ENCODE results near the gene SELENOM. TPM values are rescaled to one million over a fixed set of nuclear protein-coding genes. Genes with fewer than 3 reads are reported as not detected.

The SELENOM gene
- total and polyA plus RNA-seq, 2 donors (not counting 1 experiment from before 2014, with no cell fraction given): 23.6 to 43.3 TPM

DNA sequence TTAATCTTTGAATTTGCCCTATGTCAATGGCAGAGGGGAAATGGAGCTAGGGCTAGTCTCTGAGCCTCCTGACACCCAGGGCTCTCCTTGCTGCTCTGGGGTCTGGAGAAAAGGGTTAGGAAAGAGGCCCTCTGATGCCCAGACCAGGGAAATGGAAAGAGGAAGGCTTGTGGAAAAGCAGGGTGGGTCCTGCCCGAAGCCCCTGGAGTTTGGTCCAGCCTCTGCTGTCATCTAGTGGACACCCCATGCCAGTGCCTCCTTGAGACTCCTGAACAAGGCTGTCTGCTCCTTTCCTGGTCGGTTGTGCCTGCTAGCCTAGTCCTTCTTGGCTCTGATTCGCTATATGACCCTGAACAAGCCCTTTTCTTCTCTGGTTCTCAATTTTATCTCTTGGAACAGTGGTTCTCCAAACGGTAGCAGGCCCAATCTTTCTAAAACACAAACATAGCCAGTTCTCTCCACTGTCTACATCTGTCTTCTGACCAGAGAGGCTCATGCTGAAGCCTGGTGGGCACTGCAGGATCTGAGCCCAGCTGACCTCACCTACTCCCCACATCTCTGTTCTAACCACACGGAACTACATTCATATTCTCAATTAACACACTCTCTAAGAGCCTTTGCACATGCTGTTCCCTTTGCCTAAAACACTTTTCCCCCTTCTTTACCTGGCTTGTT lies 41.7 kb upstream of the SELENOM start:
- Histone ChIP-seq H4K20me1 (ENCODE audit: control insufficient read depth, insufficient read depth, low read length, poor library complexity, severe bottlenecking) (no peaks in the 10 kb centered on the region), H3K4me3 (ENCODE audit: control extremely low read depth in 1 of 5, extremely low read depth in 1 of 5, insufficient read depth in 1 of 5, low read depth in 2 of 5, low read length in 4 of 5) (no peak overlapping the region), H3K27me3 (replicated peaks in 1 of 4; ENCODE audit: control extremely low read depth in 1 of 4, control insufficient read depth in 3 of 4, insufficient read depth in 4 of 4, low read length in 3 of 4) (no peaks in the 10 kb centered on the region), H3K9ac (ENCODE audit: low read length) (no peak overlapping the region), H3K9me3 (ENCODE audit: control extremely low read depth in 1 of 3, control insufficient read depth in 2 of 3, insufficient read depth in 1 of 3, low read length in 2 of 3) (peaks cover 1 to 10% (median 4%) of the 10 kb centered on the region in 3 donors), H3K4me2 (replicated peaks; ENCODE audit: low read depth, low read length, poor library complexity, severe bottlenecking) (no peak overlapping the region), H3K4me1 (ENCODE audit: control insufficient read depth in 2 of 2, insufficient read depth in 2 of 2, low read length in 2 of 2) (no peaks in the 10 kb centered on the region), H3K36me3 (replicated peaks in 1 of 2; ENCODE audit: control extremely low read depth in 1 of 2, control insufficient read depth in 1 of 2, extremely low read depth in 1 of 2, insufficient read depth in 2 of 2, low read length in 1 of 2) (no peaks in the 10 kb centered on the region), H3K27ac (ENCODE audit: low read length in 2 of 2) (no peak overlapping the region), H3K79me2 (ENCODE audit: control insufficient read depth, insufficient read depth, low read length) (no peaks in the 10 kb centered on the region), H2AFZ (ENCODE audit: insufficient read depth, low read depth, low read length, poor library complexity, severe bottlenecking) (no peak overlapping the region)
- Mint-ChIP-seq H3K27ac (no peak overlapping the region), H3K9me3 (ENCODE audit: insufficient read depth) (no peaks in the 10 kb centered on the region), H3K4me3 (no peak overlapping the region), H3K27me3 (peaks cover 14% of the 10 kb centered on the region), H3K4me1 (no peaks in the 10 kb centered on the region)
- TF ChIP-seq, protein P1, sequence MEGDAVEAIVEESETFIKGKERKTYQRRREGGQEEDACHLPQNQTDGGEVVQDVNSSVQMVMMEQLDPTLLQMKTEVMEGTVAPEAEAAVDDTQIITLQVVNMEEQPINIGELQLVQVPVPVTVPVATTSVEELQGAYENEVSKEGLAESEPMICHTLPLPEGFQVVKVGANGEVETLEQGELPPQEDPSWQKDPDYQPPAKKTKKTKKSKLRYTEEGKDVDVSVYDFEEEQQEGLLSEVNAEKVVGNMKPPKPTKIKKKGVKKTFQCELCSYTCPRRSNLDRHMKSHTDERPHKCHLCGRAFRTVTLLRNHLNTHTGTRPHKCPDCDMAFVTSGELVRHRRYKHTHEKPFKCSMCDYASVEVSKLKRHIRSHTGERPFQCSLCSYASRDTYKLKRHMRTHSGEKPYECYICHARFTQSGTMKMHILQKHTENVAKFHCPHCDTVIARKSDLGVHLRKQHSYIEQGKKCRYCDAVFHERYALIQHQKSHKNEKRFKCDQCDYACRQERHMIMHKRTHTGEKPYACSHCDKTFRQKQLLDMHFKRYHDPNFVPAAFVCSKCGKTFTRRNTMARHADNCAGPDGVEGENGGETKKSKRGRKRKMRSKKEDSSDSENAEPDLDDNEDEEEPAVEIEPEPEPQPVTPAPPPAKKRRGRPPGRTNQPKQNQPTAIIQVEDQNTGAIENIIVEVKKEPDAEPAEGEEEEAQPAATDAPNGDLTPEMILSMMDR (IDR thresholded peaks at IDR 0.05): peak; percentile 66
- TF ChIP-seq EZH2 (IDR thresholded peaks at IDR 0.05; ENCODE audit: borderline replicate concordance, insufficient read depth, low read depth, low read length, poor library complexity, severe bottlenecking): no peak
- peak; percentile 57 for DNase-seq
- POLR2A ChIA-PET: no interaction called here
- CTCF ChIA-PET: interaction anchor here (0.9 to 2.0 kb wide), 9 partner anchors 10 to 514 kb away, joined by 3 to 7 read pairs (median 4); no protein-coding TSS in a partner anchor
- intact Hi-C loops (cut with micrococcal nuclease): loop anchor here (2.0 to 5.0 kb wide), 3 partner anchors 42 to 202 kb away; partner anchors contain the start of gene SELENOM
- ATAC-seq (ENCODE audit: low read depth): peak; percentile 78
- WGBS (ENCODE audit: insufficient coverage): 24% methylated on average over 5 of the region's 5 CpGs

DNA sequence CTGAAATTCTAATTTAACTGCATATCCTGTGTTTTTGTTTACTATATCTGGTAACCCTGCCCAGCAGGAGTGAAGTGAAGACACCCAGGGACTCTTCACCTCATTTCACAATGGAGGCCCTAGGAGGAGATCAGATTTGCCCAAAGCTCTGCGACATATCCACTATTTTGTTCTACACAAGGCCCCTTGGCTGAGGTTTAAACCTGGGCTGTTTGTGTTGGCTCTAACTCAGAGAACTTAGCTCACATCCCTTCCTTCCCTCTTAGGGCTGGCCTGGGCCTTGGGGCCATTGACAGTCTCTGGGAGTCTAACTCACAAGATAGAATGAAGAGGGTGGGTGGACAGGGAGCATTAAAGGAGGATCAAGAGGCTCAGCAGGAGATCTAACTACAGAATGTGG lies 41.1 kb upstream of the SELENOM start:
- H3K4me2 ChIP-seq (replicated peaks; ENCODE audit: low read depth, low read length, poor library complexity, severe bottlenecking): no peak overlapping the region
- intact Hi-C loops (cut with micrococcal nuclease): loop anchor here (2.0 to 5.0 kb wide), 3 partner anchors 42 to 201 kb away; partner anchors contain the start of gene SELENOM
- no peak overlapping the region for H2AFZ ChIP-seq (ENCODE audit: insufficient read depth, low read depth, low read length, poor library complexity, severe bottlenecking)

More for the DNA sequence above, 41.1 kb upstream of the SELENOM start:
- WGBS (ENCODE audit: insufficient coverage): no CpG with 5 or more reads among the region's 1 CpG
- H3K4me1 Mint-ChIP-seq: no peaks in the 10 kb centered on the region
- H3K4me1 ChIP-seq (ENCODE audit: control insufficient read depth in 2 of 2, insufficient read depth in 2 of 2, low read length in 2 of 2): no peaks in the 10 kb centered on the region
- H3K27ac Mint-ChIP-seq: no peak overlapping the region
- H3K27ac ChIP-seq (ENCODE audit: low read length in 2 of 2): no peak overlapping the region
- no peak for DNase-seq
- no peak overlapping the region for H3K4me3 ChIP-seq (ENCODE audit: control extremely low read depth in 1 of 5, extremely low read depth in 1 of 5, insufficient read depth in 1 of 5, low read depth in 2 of 5, low read length in 4 of 5)
- H3K36me3 ChIP-seq (replicated peaks in 1 of 2; ENCODE audit: control extremely low read depth in 1 of 2, control insufficient read depth in 1 of 2, extremely low read depth in 1 of 2, insufficient read depth in 2 of 2, low read length in 1 of 2): no peaks in the 10 kb centered on the region
- no peaks in the 10 kb centered on the region for H4K20me1 ChIP-seq (ENCODE audit: control insufficient read depth, insufficient read depth, low read length, poor library complexity, severe bottlenecking)
- H3K9me3 ChIP-seq (ENCODE audit: control extremely low read depth in 1 of 3, control insufficient read depth in 2 of 3, insufficient read depth in 1 of 3, low read length in 2 of 3): peaks cover 1 to 10% (median 4%) of the 10 kb centered on the region in 3 donors
- CTCF ChIA-PET: interaction anchor here (0.7 to 2.0 kb wide), 9 partner anchors 11 to 582 kb away, joined by 3 to 7 read pairs (median 4); no protein-coding TSS in a partner anchor
- no peaks in the 10 kb centered on the region for H3K79me2 ChIP-seq (ENCODE audit: control insufficient read depth, insufficient read depth, low read length)
- H3K27me3 Mint-ChIP-seq: peaks cover 14% of the 10 kb centered on the region
- no peaks in the 10 kb centered on the region for H3K9me3 Mint-ChIP-seq (ENCODE audit: insufficient read depth)
- no peaks in the 10 kb centered on the region for H3K27me3 ChIP-seq (replicated peaks in 1 of 4; ENCODE audit: control extremely low read depth in 1 of 4, control insufficient read depth in 3 of 4, insufficient read depth in 4 of 4, low read length in 3 of 4)
- H3K4me3 Mint-ChIP-seq: no peak overlapping the region
- H3K9ac ChIP-seq (ENCODE audit: low read length): no peak overlapping the region
- no peak for TF ChIP-seq EZH2 (IDR thresholded peaks at IDR 0.05; ENCODE audit: borderline replicate concordance, insufficient read depth, low read depth, low read length, poor library complexity, severe bottlenecking)
- TF ChIP-seq, protein P1 (IDR thresholded peaks at IDR 0.05): no peak
- no peak for ATAC-seq (ENCODE audit: low read depth)
- POLR2A ChIA-PET: no interaction called here
